T1000 (cell line): Measurements from ENCODE around the gene RCSD1.

Experiments used
- DNase-seq: peaks from one replicate; lab custom pipeline; 2025; ENCODE audit warnings: mixed read lengths; lab: John Stamatoyannopoulos, UW

The RCSD1 gene

GRCh38 chr1:167669209-167670124 is 39.4 kb downstream of the RCSD1 start:
- no peak for DNase-seq

- no peak for DNase-seq
These were observed 40.5 kb downstream of the RCSD1 start for GRCh38 chr1:167670563-167670962.

- DNase-seq = no peak
These were observed 41.9 kb downstream of the RCSD1 start for GRCh38 chr1:167671727-167672511.

- no peak for DNase-seq
These were observed 42.8 kb downstream of the RCSD1 start for GRCh38 chr1:167672831-167673230.

DNA sequence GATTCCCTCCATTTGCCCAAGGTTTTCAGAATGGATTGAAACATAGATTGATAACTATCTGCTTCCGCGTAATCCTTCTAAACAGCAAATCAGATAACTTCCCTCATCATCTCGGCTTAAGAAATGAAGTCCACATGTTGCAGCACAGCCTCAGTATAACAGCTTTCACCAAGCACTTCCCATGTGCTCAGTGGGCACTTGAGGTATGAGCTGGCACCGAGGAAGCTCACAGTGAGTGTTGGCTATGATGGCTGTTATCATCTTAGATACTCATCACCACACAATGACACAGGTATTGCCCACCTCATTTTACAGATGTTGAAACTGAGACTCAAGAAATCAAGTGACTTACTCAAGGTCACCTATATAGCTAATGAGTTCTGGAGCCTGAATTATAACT is 43.2 kb downstream of the RCSD1 start:
- DNase-seq = no peak

DNA sequence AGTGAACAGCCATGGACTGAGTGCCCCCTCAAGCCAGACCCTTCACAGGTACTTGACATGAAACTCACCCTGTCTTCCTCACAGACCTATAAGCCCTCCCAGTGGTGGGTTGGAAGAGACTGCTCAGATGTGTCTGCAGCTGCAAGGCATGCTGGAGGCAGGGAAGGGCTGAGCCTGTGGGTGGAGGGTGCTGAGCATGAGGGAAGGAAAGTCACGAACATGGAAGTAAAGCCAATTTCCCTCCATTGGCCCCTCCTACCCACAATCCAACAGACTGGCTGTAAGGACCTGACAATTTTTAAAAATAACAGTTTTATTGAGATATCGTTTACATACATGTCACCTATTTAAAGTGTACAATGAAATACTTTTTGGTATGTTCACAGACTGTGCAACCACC is 44.1 kb downstream of the RCSD1 start:
- DNase-seq = no peak

GRCh38 chr1:167675440-167675839 is 45.4 kb downstream of the RCSD1 start:
- DNase-seq = no peak

DNA sequence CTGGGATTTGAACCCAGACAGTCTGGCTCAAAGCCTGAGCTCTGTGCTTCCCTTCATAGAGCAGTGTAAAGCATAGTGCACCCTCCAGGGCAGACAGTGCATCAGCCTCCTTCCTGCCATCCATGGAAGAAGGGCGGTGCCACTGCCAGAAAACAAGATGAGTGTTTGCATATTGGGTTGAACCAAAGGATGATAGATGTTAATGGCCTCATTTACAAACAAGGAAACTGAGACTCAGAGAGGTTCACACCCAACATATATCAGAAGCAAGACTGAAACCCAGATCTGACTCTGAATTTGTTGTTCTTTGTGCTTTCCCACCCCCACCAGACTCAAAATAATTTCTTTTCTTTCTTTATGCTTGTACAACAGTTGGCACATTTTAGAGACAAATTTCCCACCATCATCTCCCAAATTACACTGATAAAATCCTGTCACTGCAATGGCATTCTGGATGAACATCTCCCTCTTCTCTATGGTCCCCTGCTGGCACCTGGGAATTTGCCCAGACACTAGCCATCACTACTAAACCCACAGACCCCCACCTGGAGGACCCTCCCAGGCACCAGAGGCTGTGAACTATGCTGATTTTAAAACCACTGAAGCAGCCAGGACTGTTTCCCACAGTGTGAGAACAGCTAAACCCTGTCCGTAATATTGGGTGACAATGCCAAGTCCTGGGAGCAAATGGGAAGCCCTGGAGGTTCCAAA is 46.3 kb downstream of the RCSD1 start:
- no peak for DNase-seq

- DNase-seq = no peak
These were observed 47.1 kb downstream of the RCSD1 start for GRCh38 chr1:167676916-167677848.

DNA sequence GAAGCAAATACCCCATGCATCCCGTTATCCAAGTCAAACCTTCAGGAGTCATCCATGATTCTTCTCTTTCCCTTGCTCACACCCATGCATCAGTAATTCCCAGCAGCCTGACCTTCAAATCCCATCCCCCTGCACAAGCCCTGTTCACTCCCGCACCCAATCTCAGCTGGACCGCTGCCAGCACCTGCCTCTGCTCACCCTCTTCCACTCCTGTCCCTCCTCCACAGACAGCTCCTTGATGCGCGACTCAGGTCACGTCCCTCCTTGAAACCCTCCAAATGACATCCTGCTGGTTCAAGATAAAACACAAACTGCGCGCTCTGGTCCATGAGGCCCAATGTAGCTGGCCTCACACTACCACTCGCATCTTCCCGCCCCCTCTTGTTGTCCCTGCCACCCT is 48.4 kb downstream of the RCSD1 start:
- no peak for DNase-seq

- no peak for DNase-seq
These were observed 48.8 kb downstream of the RCSD1 start for GRCh38 chr1:167678838-167679237.

DNA sequence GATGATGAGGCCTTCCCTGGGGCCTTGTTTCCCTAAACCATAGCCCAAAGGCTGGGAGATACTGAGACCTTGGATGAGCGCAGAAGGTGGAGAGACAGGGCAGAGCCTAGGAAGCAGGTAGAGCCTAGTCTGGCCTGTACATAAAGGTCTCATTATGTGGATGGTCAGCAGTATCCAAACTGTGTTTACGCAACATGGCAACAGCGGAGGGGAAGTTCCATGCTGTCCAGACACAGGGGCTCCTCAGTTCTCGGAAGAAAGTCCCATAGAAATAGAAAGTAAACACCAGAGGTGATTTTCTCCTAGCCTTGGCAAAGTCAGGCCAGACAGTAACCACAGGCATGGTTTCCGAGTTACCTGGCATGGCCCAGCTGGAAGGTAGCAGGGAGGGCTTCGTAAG is 49.7 kb downstream of the RCSD1 start:
- no peak for DNase-seq

DNA sequence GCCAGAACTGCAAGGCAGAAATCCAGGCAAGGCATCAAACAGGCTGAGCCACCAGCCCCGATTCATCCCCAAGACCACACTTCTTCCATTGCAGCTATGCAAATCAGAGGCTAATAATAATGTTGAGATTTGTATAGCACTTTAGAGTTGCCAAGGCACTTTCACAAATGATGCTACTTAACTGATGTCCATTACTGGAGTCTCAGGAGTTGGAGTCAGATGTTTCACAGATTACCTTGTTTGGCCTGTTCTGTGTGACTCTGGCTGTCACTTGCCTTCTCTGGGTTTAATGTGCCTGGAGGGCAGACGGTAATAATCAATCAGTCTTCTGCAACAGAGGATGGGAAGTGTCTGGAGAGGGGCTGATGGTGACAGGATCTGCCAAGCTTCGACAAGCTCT is 51.0 kb downstream of the RCSD1 start:
- DNase-seq = no peak

- DNase-seq = no peak
These were observed 51.5 kb downstream of the RCSD1 start for GRCh38 chr1:167681451-167682098.

- DNase-seq = no peak
These were observed 53.2 kb downstream of the RCSD1 start for GRCh38 chr1:167683226-167683625.

- no peak for DNase-seq
These were observed 53.8 kb downstream of the RCSD1 start for GRCh38 chr1:167683641-167684502.

- no peak for DNase-seq
These were observed 55.8 kb downstream of the RCSD1 start for GRCh38 chr1:167685844-167686243.

GRCh38 chr1:167687919-167688519 is 58.0 kb downstream of the RCSD1 start:
- DNase-seq = peak; percentile 44

DNA sequence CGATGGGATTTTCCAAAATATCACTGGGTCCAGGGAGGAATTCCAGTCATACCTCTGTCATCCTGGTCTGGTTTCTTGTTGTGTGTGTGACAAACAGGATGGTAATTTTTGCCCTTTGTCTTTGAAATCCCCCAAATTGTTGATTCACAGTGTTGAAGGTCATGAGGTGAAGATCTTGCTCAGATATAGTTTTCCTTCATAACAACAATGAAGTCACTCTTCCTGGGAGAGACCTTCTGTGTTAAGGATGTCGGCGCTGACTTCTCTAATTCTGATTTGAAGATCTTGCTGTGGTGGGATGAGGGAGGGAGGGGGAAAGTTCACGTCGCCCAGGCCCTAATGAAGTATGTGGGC is 59.5 kb downstream of the RCSD1 start:
- no peak for DNase-seq

DNA sequence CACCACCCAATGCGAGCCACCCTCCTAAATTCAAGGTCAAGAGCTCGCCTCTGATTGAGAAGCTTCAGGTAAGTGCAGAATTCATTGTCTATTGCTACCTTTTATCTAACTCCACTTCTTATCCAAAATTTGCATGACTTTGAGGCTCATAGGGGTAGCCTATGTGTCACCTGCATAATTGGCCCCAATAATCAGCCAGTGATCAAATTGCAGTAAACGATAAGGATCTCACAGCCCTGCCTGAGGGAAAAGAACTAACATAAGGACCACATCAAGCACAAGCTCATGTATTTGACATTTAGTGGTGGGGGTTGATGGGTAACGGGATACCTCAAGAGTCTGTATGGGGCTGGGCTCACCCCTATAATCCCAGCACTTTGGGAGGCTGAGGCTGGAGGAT is 60.0 kb downstream of the RCSD1 start:
- DNase-seq = no peak
